DND-41 (cell line): ENCODE data around the gene MGAT4C.

Experiments
- ATAC-seq: fragments of 200-7000 bp; cut with Tn5 transposase; 3 replicates; pipeline ENCODE4 v1.9.1; 2021; ENCODE audit warnings: low read depth; ENCODE audit not compliant: insufficient read depth
- DNase-seq: peaks from one replicate; pipeline ENCODE4 v3.0.0-alpha.2; 2020
- H2AFZ ChIP-seq: 2 replicates; pipeline ENCODE4 v1.6.0; 2012; ENCODE audit warnings: low read depth, low read length
- H3K27ac ChIP-seq: 2 replicates; pipeline ENCODE4 v1.5.1; 2012; ENCODE audit warnings: low read length, inconsistent platforms
- H3K27me3 ChIP-seq: fragments of 200-600 bp; sonication (generic); 2 replicates; pipeline ENCODE4 v1.6.0; 2012; ENCODE audit warnings: low read length, mild to moderate bottlenecking, inconsistent platforms; ENCODE audit not compliant: insufficient read depth, poor library complexity
- H3K36me3 ChIP-seq: 2 replicates; pipeline ENCODE4 v1.5.1; 2012; ENCODE audit warnings: low read length, inconsistent platforms; ENCODE audit not compliant: insufficient read depth
- H3K4me1 ChIP-seq: 2 replicates; pipeline ENCODE4 v1.5.1; 2012; ENCODE audit warnings: mild to moderate bottlenecking, low read length; ENCODE audit not compliant: insufficient read depth
- H3K4me2 ChIP-seq: 2 replicates; pipeline ENCODE4 v1.6.0; 2012; ENCODE audit warnings: mild to moderate bottlenecking, moderate library complexity, low read length, inconsistent platforms; ENCODE audit not compliant: insufficient read depth
- H3K4me3 ChIP-seq, 2 experiments: fragments of 200-600 bp in 1 of 2; shearing (Covaris generic) in 1 of 2; 2 replicates each; pipeline ENCODE4 v1.5.1; 2012 to 2016; ENCODE audit warnings: inconsistent platforms in 2 of 2, low read length in 2 of 2, mild to moderate bottlenecking in 2 of 2, low read depth in 1 of 2, moderate library complexity in 1 of 2
- H3K79me2 ChIP-seq: 2 replicates; pipeline ENCODE4 v1.6.0; 2012; ENCODE audit warnings: low read length, inconsistent platforms; ENCODE audit not compliant: insufficient read depth
- H3K9ac ChIP-seq: 2 replicates; pipeline ENCODE4 v1.6.0; 2012; ENCODE audit warnings: low read depth, mild to moderate bottlenecking, inconsistent platforms, low read length, moderate library complexity
- H3K9me3 ChIP-seq: 2 replicates; pipeline ENCODE4 v1.5.1; 2012; ENCODE audit warnings: low read length, moderate library complexity, mild to moderate bottlenecking, inconsistent platforms; ENCODE audit not compliant: insufficient read depth, severe bottlenecking
- H4K20me1 ChIP-seq: 2 replicates; pipeline ENCODE4 v1.6.0; 2012; ENCODE audit warnings: low read length; ENCODE audit not compliant: insufficient read depth
- CTCF ChIP-seq: IDR thresholded peaks from 2 replicates; pipeline ENCODE4 v1.5.1; 2012; ENCODE audit warnings: borderline replicate concordance, low read length, moderate library complexity, mild to moderate bottlenecking; ENCODE audit not compliant: poor library complexity, severe bottlenecking; ENCODE audit errors: extremely low read depth
- EZH2 ChIP-seq: IDR thresholded peaks from 3 replicates; pipeline ENCODE4 v1.6.1; 2012; ENCODE audit warnings: borderline replicate concordance, low read depth, mild to moderate bottlenecking, moderate library complexity, low read length, inconsistent platforms; ENCODE audit not compliant: severe bottlenecking

MGAT4C gene

GRCh38 chr12:85983601-85984000 is 272.6 kb downstream of the MGAT4C start:
- Histone ChIP-seq H3K27me3 (no peaks in the 10 kb centered on the region), H3K4me1 (no peaks in the 10 kb centered on the region), H3K36me3 (no peaks in the 10 kb centered on the region), H3K27ac (no peak overlapping the region), H3K79me2 (no peaks in the 10 kb centered on the region), H3K9me3 (no peaks in the 10 kb centered on the region), H3K9ac (no peak overlapping the region), H3K4me3 (no peak overlapping the region), H4K20me1 (no peaks in the 10 kb centered on the region), H2AFZ (no peak overlapping the region), H3K4me2 (no peak overlapping the region)
- TF ChIP-seq EZH2 = no peak
- no peak for TF ChIP-seq CTCF
- DNase-seq = no peak
- no peak for ATAC-seq

- H3K9ac ChIP-seq = no peak overlapping the region
- H3K27me3 ChIP-seq = no peaks in the 10 kb centered on the region
- no peak overlapping the region for H3K27ac ChIP-seq
- no peaks in the 10 kb centered on the region for H3K79me2 ChIP-seq
- no peak overlapping the region for H3K4me2 ChIP-seq
- ATAC-seq (no peak), DNase-seq (no peak)
- TF ChIP-seq EZH2 (no peak), CTCF (no peak)
- no peaks in the 10 kb centered on the region for H4K20me1 ChIP-seq
- no peaks in the 10 kb centered on the region for H3K36me3 ChIP-seq
- no peaks in the 10 kb centered on the region for H3K9me3 ChIP-seq
- no peaks in the 10 kb centered on the region for H3K4me1 ChIP-seq
- no peak overlapping the region for H3K4me3 ChIP-seq
- H2AFZ ChIP-seq = no peak overlapping the region
These were observed 276.6 kb downstream of the MGAT4C start for GRCh38 chr12:85979641-85980040.

- Histone ChIP-seq H2AFZ (no peak overlapping the region), H3K36me3 (no peaks in the 10 kb centered on the region), H3K79me2 (no peaks in the 10 kb centered on the region), H3K4me2 (no peak overlapping the region), H3K4me3 (no peak overlapping the region), H3K9ac (no peak overlapping the region), H3K27ac (no peak overlapping the region), H3K9me3 (no peaks in the 10 kb centered on the region), H3K4me1 (no peaks in the 10 kb centered on the region), H4K20me1 (no peaks in the 10 kb centered on the region), H3K27me3 (no peaks in the 10 kb centered on the region)
- TF ChIP-seq EZH2 (no peak), CTCF (no peak)
- ATAC-seq (no peak), DNase-seq (no peak)
These were observed 280.5 kb downstream of the MGAT4C start for GRCh38 chr12:85975716-85976115.

GRCh38 chr12:85971800-85972199 is 284.4 kb downstream of the MGAT4C start:
- no peak for TF ChIP-seq CTCF
- TF ChIP-seq EZH2 = no peak
- H3K27ac ChIP-seq = no peak overlapping the region

More at GRCh38 chr12:85971800-85972199, 284.4 kb downstream of the MGAT4C start:
- Histone ChIP-seq H3K4me1 (no peaks in the 10 kb centered on the region), H3K4me3 (no peak overlapping the region), H3K36me3 (no peaks in the 10 kb centered on the region), H2AFZ (no peak overlapping the region), H3K9ac (no peak overlapping the region), H3K9me3 (no peaks in the 10 kb centered on the region), H4K20me1 (no peaks in the 10 kb centered on the region), H3K4me2 (no peak overlapping the region), H3K79me2 (no peaks in the 10 kb centered on the region), H3K27me3 (no peaks in the 10 kb centered on the region)
- no peak for DNase-seq
- ATAC-seq = no peak
